Measurements from ENCODE around the gene TENM4.

DNA sequence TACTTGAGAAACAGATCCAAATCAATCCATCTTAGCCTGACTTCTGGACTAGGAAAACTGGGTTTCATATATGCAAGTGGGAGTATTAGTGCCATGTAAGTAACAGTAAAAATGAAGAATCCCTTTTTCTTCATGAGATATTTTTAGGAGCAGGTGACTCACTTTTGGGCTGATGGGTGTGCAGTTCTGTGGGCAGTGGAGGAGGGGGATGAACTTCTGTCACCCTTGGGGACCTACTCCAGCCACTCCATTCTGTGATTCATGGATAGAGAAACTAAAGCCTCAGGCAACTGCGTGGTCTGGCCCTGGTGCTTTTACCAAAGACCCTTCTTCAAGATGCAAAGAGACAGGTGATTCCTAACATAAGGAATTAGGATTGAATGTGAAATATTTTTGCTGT, 657.5 kb downstream of the TENM4 start:
- TF ChIP-seq YY1 (IDR thresholded peaks at IDR 0.05; ENCODE audit: insufficient read depth, insufficient replicate concordance, low read depth, low read length), result no peak
- TF ChIP-seq POLR2AphosphoS5 (IDR thresholded peaks at IDR 0.05; ENCODE audit: low read depth, low read length), result no peak
- TF ChIP-seq GABPA (IDR thresholded peaks at IDR 0.05; ENCODE audit: low read depth, low read length), result no peak
- TF ChIP-seq GABPA (CRISPR knock-in tag; IDR thresholded peaks at IDR 0.05; ENCODE audit: low read depth), result no peak
- no peak for TF ChIP-seq ZSCAN21 (CRISPR knock-in tag; IDR thresholded peaks at IDR 0.05; ENCODE audit: borderline replicate concordance)
- TF ChIP-seq ATF7 (IDR thresholded peaks at IDR 0.05), result no peak
- TF ChIP-seq ATF7 (CRISPR knock-in tag; IDR thresholded peaks at IDR 0.05), result no peak
- TF ChIP-seq ZNF644 (CRISPR knock-in tag; IDR thresholded peaks at IDR 0.05; ENCODE audit: low read depth), result no peak

Measured in HepG2 (cell line).